ENCODE measurements around the gene PDE6A.

- TF ChIP-seq CTCF (IDR thresholded peaks at IDR 0.05), result no peak
- TF ChIP-seq POLR2AphosphoS5 (IDR thresholded peaks at IDR 0.05; ENCODE audit: insufficient read depth in 1 of 2, low read depth in 1 of 2), result no peak
- TF ChIP-seq POLR2A (IDR thresholded peaks at IDR 0.05), result no peak
Observed at GRCh38 chr5:149863830-149864229, 80.8 kb downstream of the PDE6A start.
